Smooth muscle cell (in vitro differentiated cells): ENCODE measurements around the gene MYRF. TPM values are rescaled to one million over a fixed set of nuclear protein-coding genes. Genes with fewer than 3 reads are reported as not detected.

Experiments used
- DNase-seq: peaks from one replicate; lab custom pipeline; 2025; ENCODE audit not compliant: unreplicated experiment; lab: John Stamatoyannopoulos, UW
- H2AFZ ChIP-seq: fragments of 200-600 bp; sonication (generic); 2 replicates; pipeline ENCODE4 v1.6.0; 2016; ENCODE audit warnings: antibody characterized with exemption, low read depth, mild to moderate bottlenecking
- H3F3A ChIP-seq: fragments of 200-600 bp; sonication (generic); 2 replicates; pipeline ENCODE4 v1.6.0; 2017; ENCODE audit warnings: antibody characterized with exemption, low read depth
- H3K27ac ChIP-seq: fragments of 200-600 bp; sonication (generic); 2 replicates; pipeline ENCODE4 v1.5.1; 2016; ENCODE audit warnings: low read depth, mild to moderate bottlenecking
- H3K27me3 ChIP-seq: fragments of 200-600 bp; sonication (generic); 2 replicates; pipeline ENCODE4 v1.6.1; 2016; ENCODE audit warnings: low read depth, mild to moderate bottlenecking
- H3K36me3 ChIP-seq: fragments of 200-600 bp; sonication (generic); 2 replicates; pipeline ENCODE4 v1.5.1; 2016; ENCODE audit warnings: low read depth
- H3K4me1 ChIP-seq: fragments of 200-600 bp; sonication (generic); 2 replicates; pipeline ENCODE4 v1.5.1; 2016; ENCODE audit warnings: low read depth
- H3K4me2 ChIP-seq: fragments of 200-600 bp; sonication (generic); 2 replicates; pipeline ENCODE4 v1.6.0; 2016; ENCODE audit warnings: mild to moderate bottlenecking
- H3K4me3 ChIP-seq: fragments of 200-600 bp; sonication (generic); 2 replicates; pipeline ENCODE4 v1.5.1; 2016; ENCODE audit warnings: mild to moderate bottlenecking
- H3K79me2 ChIP-seq: fragments of 200-600 bp; sonication (generic); 2 replicates; pipeline ENCODE4 v1.6.0; 2016; ENCODE audit warnings: low read depth, mild to moderate bottlenecking
- H3K9ac ChIP-seq: fragments of 200-600 bp; sonication (generic); 2 replicates; pipeline ENCODE4 v1.6.0; 2016; ENCODE audit warnings: low read depth
- H3K9me3 ChIP-seq: fragments of 200-600 bp; sonication (generic); replicated peaks from 2 replicates; pipeline ENCODE4 v1.5.1; 2016; ENCODE audit warnings: low read depth
- H4K20me1 ChIP-seq: fragments of 200-600 bp; sonication (generic); 2 replicates; pipeline ENCODE4 v1.6.0; 2016; ENCODE audit warnings: low read depth
- CTCF ChIP-seq: fragments of 200-600 bp; sonication (generic); IDR thresholded peaks from 2 replicates; pipeline ENCODE4 v1.5.1; 2017; ENCODE audit warnings: borderline replicate concordance, mild to moderate bottlenecking, antibody characterized with exemption; ENCODE audit not compliant: insufficient read depth, poor library complexity, severe bottlenecking
- WGBS: methylation state at CpG from one replicate; pipeline ENCODE4 v1.1.7; 2016; ENCODE audit warnings: low lambda C conversion rate; 5-methylcytosine and 5-hydroxymethylcytosine counted together
- polyA plus RNA-seq: library from polyadenylated mRNA; unstranded; fragments of >200 nt; fragmentation: Nextera tagmentation; extraction: Ambion mirVana; gene quantifications from 2 replicates; pipeline ENCODE4 v1.2.1, GENCODE V29; 2016
- total RNA-seq: library from RNA; depleted of rRNA; stranded (reverse); fragments of >200 nt; gene quantifications from 2 replicates; pipeline ENCODE4 v1.2.3, GENCODE V29; 2014

The MYRF gene
- total and polyA plus RNA-seq, 2 experiments from 2014 or later = 11.1 to 13.7 TPM

- Histone ChIP-seq H3K27ac (no peak overlapping the region), H3K9me3 (no peaks in the 10 kb centered on the region), H3K4me1 (peaks cover 9% of the 10 kb centered on the region), H3F3A (no peaks in the 10 kb centered on the region), H3K27me3 (no peaks in the 10 kb centered on the region), H4K20me1 (no peaks in the 10 kb centered on the region), H2AFZ (no peak overlapping the region), H3K4me2 (no peak overlapping the region), H3K4me3 (no peak overlapping the region), H3K9ac (no peak overlapping the region), H3K79me2 (no peaks in the 10 kb centered on the region), H3K36me3 (no peaks in the 10 kb centered on the region)
- no peak for TF ChIP-seq CTCF
- 97% methylated on average over 12 of the region's 12 CpGs for WGBS
- no peak for DNase-seq
Observed at GRCh38 chr11:61719978-61720377, 32.5 kb upstream of the MYRF start.

- Histone ChIP-seq H3K79me2 (no peaks in the 10 kb centered on the region), H3K4me1 (peaks cover 9% of the 10 kb centered on the region), H3K9ac (no peak overlapping the region), H2AFZ (no peak overlapping the region), H3K4me2 (no peak overlapping the region), H4K20me1 (no peaks in the 10 kb centered on the region), H3K27ac (no peak overlapping the region), H3K4me3 (no peak overlapping the region), H3K27me3 (no peaks in the 10 kb centered on the region), H3K36me3 (no peaks in the 10 kb centered on the region), H3F3A (no peaks in the 10 kb centered on the region), H3K9me3 (no peaks in the 10 kb centered on the region)
- no peak for DNase-seq
- 97% methylated on average over 20 of the region's 20 CpGs for WGBS
- TF ChIP-seq CTCF = no peak
Observed at GRCh38 chr11:61720597-61720996, 31.8 kb upstream of the MYRF start.

GRCh38 chr11:61724437-61724836 lies 28.0 kb upstream of the MYRF start:
- H3K4me2 ChIP-seq = no peak overlapping the region
- no peak for DNase-seq
- H3K79me2 ChIP-seq = no peaks in the 10 kb centered on the region
- no peak for TF ChIP-seq CTCF
- no peaks in the 10 kb centered on the region for H3K27me3 ChIP-seq
- no peak overlapping the region for H2AFZ ChIP-seq
- no peak overlapping the region for H3K27ac ChIP-seq
- no peaks in the 10 kb centered on the region for H4K20me1 ChIP-seq
- no peak overlapping the region for H3K9ac ChIP-seq
- H3K4me1 ChIP-seq = no peaks in the 10 kb centered on the region
- no peaks in the 10 kb centered on the region for H3F3A ChIP-seq
- no peaks in the 10 kb centered on the region for H3K36me3 ChIP-seq
- no peaks in the 10 kb centered on the region for H3K9me3 ChIP-seq
- 91% methylated on average over 9 of the region's 9 CpGs for WGBS
- H3K4me3 ChIP-seq = no peak overlapping the region

- H3F3A ChIP-seq = no peaks in the 10 kb centered on the region
- H3K79me2 ChIP-seq = no peaks in the 10 kb centered on the region
- H2AFZ ChIP-seq = no peak overlapping the region
- no peaks in the 10 kb centered on the region for H3K9me3 ChIP-seq
- no peaks in the 10 kb centered on the region for H3K4me1 ChIP-seq
- H3K4me3 ChIP-seq = no peak overlapping the region
- H4K20me1 ChIP-seq = no peaks in the 10 kb centered on the region
- no peak overlapping the region for H3K4me2 ChIP-seq
- DNase-seq = no peak
- TF ChIP-seq CTCF = no peak
- no peaks in the 10 kb centered on the region for H3K36me3 ChIP-seq
- no peak overlapping the region for H3K9ac ChIP-seq
- WGBS = 92% methylated on average over 12 of the region's 12 CpGs
- no peak overlapping the region for H3K27ac ChIP-seq
- no peaks in the 10 kb centered on the region for H3K27me3 ChIP-seq
Observed at GRCh38 chr11:61725781-61726231, 26.6 kb upstream of the MYRF start.
